Measurements from ENCODE around the gene DSTN. TPM values are rescaled to one million over a fixed set of nuclear protein-coding genes. Genes with fewer than 3 reads are reported as not detected.

DSTN gene
- total RNA-seq, 4 donors from 2014 or later = 280 to 589 (median 373) TPM

- Histone ChIP-seq H3K4me1 (peaks cover 13 to 29% (median 19%) of the 10 kb centered on the region in 4 donors), H3K27me3 (no peaks in the 10 kb centered on the region), H3K4me3 (no peak overlapping the region), H3K9me3 (no peaks in the 10 kb centered on the region), H3K36me3 (peaks cover 0 to 28% (median 15%) of the 10 kb centered on the region in 4 donors), H3K27ac (no peak overlapping the region)
- DNase-seq = no peak
- in situ Hi-C loops (cut with MboI; ENCODE audit: low pct_ligation_motif_present in 1 of 4, low pct_unique_long_range_greater_than_20kb in 1 of 4, low sequenced_read_pairs in 3 of 4) (loop anchor here in 2 of 4 donors (25.0 kb wide), 1 partner anchor 104 kb away; the partner anchor contains the start of gene BFSP1 (in 2 of the 2)), intact Hi-C loops (cut with DNase I; ENCODE audit: low total_unique reads) (no loop called here)
- WGBS, 2 donors (ENCODE audit: low coverage in 1 of 2) = 96% methylated on average over 14 of the region's 14 CpGs; no CpG with 5 or more reads in 1 of the 2 donors
- TF ChIP-seq POLR2A (IDR thresholded peaks at IDR 0.05) (no peak), CTCF (IDR thresholded peaks at IDR 0.05) (no peak), POLR2AphosphoS5 (IDR thresholded peaks at IDR 0.05) (no peak), EP300 (IDR thresholded peaks at IDR 0.05; ENCODE audit: low read depth) (no peak)
Measured at GRCh38 chr20:17640875-17641378, 71.1 kb downstream of the DSTN start.

- DNase-seq = no peak
- TF ChIP-seq EP300 (IDR thresholded peaks at IDR 0.05; ENCODE audit: low read depth) = no peak
- no peak for TF ChIP-seq POLR2AphosphoS5 (IDR thresholded peaks at IDR 0.05)
- no peak for TF ChIP-seq CTCF (IDR thresholded peaks at IDR 0.05)
- TF ChIP-seq POLR2A (IDR thresholded peaks at IDR 0.05) = no peak
- in situ Hi-C loops (cut with MboI; ENCODE audit: low pct_ligation_motif_present in 1 of 4, low pct_unique_long_range_greater_than_20kb in 1 of 4, low sequenced_read_pairs in 3 of 4) (loop anchor here in 2 of 4 donors (25.0 kb wide), 1 partner anchor 104 kb away; the partner anchor contains the start of gene BFSP1 (in 2 of the 2)), intact Hi-C loops (cut with DNase I; ENCODE audit: low total_unique reads) (no loop called here)
- H3K36me3 ChIP-seq = peaks cover 0 to 28% (median 14%) of the 10 kb centered on the region in 4 donors
- H3K27me3 ChIP-seq = no peaks in the 10 kb centered on the region
- WGBS, 2 donors (ENCODE audit: low coverage in 1 of 2) = 83% methylated on average over 18 of the region's 18 CpGs; no CpG with 5 or more reads in 1 of the 2 donors
- H3K27ac ChIP-seq = no peak overlapping the region
- no peaks in the 10 kb centered on the region for H3K9me3 ChIP-seq
- peaks cover 17 to 29% (median 25%) of the 10 kb centered on the region in 4 donors for H3K4me1 ChIP-seq
- H3K4me3 ChIP-seq = no peak overlapping the region
Measured at GRCh38 chr20:17641520-17641964, 71.7 kb downstream of the DSTN start.

GRCh38 chr20:17641993-17642392 lies 72.1 kb downstream of the DSTN start:
- in situ Hi-C loops (cut with MboI; ENCODE audit: low pct_ligation_motif_present in 1 of 4, low pct_unique_long_range_greater_than_20kb in 1 of 4, low sequenced_read_pairs in 3 of 4) = loop anchor here in 2 of 4 donors (25.0 kb wide), 1 partner anchor 105 kb away; the partner anchor contains the start of gene BFSP1 (in 2 of the 2)
- DNase-seq = no peak
- no peaks in the 10 kb centered on the region for H3K27me3 ChIP-seq
- H3K36me3 ChIP-seq = peaks cover 0 to 28% (median 14%) of the 10 kb centered on the region in 4 donors
- no peak overlapping the region for H3K4me3 ChIP-seq
- H3K27ac ChIP-seq = no peak overlapping the region
- WGBS, 2 donors (ENCODE audit: low coverage in 1 of 2) = 83% methylated on average over 1 of the region's 11 CpGs; no CpG with 5 or more reads in 1 of the 2 donors
- no peaks in the 10 kb centered on the region for H3K9me3 ChIP-seq
- intact Hi-C loops (cut with DNase I; ENCODE audit: low total_unique reads) = no loop called here
- TF ChIP-seq CTCF (IDR thresholded peaks at IDR 0.05) (no peak), POLR2AphosphoS5 (IDR thresholded peaks at IDR 0.05) (no peak), POLR2A (IDR thresholded peaks at IDR 0.05) (no peak), EP300 (IDR thresholded peaks at IDR 0.05; ENCODE audit: low read depth) (no peak)
- H3K4me1 ChIP-seq = peaks cover 22 to 33% (median 29%) of the 10 kb centered on the region in 4 donors

DNA sequence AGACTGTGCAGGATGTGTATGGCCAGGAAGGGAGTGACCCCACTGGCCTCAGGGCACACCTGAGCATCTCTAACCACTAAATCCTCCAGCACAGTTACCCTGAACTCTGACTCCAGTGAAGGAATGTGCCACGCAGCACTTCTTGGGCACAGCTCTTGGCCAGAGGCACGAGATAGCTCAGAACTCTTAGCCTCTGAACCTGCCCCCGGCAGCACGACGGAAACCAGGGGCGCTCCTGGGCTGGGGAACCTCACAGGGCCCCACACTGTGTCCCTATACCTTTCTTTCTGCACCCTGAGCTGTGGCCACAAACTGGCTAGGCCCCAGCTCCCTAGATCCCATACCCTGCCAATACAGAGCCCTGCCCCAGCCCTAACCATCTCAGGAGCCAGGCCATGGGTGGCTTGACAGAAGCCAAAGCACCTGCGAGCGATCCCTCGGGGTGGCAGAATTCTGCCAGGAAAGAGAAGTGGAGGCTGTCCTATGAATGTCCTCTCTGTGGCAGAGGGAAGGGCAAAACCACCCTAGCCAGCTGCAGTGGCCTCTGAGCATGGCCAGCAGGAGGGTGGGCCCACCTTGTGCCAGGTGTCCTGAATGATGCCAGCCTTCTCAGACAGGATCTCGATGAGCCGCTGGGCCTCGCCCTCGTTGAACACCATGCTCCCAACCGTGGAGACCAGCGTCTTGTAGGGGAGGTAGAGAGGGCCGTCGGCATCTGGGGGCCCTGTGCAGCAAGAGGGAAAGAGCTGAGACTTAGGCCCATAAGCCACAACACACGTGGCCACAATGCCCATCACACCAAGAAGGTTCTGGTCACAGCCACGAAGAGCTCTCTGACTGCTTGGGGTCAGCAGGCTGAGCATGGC lies 72.8 kb downstream of the DSTN start:
- Histone ChIP-seq H3K4me1 (peaks cover 28 to 40% (median 35%) of the 10 kb centered on the region in 4 donors), H3K9me3 (no peaks in the 10 kb centered on the region), H3K36me3 (peaks cover 0 to 28% (median 14%) of the 10 kb centered on the region in 4 donors), H3K27ac (no peak overlapping the region), H3K27me3 (no peaks in the 10 kb centered on the region), H3K4me3 (no peak overlapping the region)
- in situ Hi-C loops (cut with MboI; ENCODE audit: low pct_ligation_motif_present in 1 of 4, low pct_unique_long_range_greater_than_20kb in 1 of 4, low sequenced_read_pairs in 3 of 4) = loop anchor here in 2 of 4 donors (25.0 kb wide), 1 partner anchor 105 kb away; the partner anchor contains the start of gene BFSP1 (in 2 of the 2)
- intact Hi-C loops (cut with DNase I; ENCODE audit: low total_unique reads) = no loop called here
- TF ChIP-seq POLR2AphosphoS5 (IDR thresholded peaks at IDR 0.05) (no peak), POLR2A (IDR thresholded peaks at IDR 0.05) (no peak), EP300 (IDR thresholded peaks at IDR 0.05; ENCODE audit: low read depth) (no peak), CTCF (IDR thresholded peaks at IDR 0.05) (no peak)
- DNase-seq = no peak
- 81% methylated on average over 19 of the region's 19 CpGs; no CpG with 5 or more reads in 1 of the 2 donors for WGBS, 2 donors (ENCODE audit: low coverage in 1 of 2)

All from transverse colon (tissue), 4 donors.